ENCODE results near the gene CPNE5.

Gene CPNE5

DNA sequence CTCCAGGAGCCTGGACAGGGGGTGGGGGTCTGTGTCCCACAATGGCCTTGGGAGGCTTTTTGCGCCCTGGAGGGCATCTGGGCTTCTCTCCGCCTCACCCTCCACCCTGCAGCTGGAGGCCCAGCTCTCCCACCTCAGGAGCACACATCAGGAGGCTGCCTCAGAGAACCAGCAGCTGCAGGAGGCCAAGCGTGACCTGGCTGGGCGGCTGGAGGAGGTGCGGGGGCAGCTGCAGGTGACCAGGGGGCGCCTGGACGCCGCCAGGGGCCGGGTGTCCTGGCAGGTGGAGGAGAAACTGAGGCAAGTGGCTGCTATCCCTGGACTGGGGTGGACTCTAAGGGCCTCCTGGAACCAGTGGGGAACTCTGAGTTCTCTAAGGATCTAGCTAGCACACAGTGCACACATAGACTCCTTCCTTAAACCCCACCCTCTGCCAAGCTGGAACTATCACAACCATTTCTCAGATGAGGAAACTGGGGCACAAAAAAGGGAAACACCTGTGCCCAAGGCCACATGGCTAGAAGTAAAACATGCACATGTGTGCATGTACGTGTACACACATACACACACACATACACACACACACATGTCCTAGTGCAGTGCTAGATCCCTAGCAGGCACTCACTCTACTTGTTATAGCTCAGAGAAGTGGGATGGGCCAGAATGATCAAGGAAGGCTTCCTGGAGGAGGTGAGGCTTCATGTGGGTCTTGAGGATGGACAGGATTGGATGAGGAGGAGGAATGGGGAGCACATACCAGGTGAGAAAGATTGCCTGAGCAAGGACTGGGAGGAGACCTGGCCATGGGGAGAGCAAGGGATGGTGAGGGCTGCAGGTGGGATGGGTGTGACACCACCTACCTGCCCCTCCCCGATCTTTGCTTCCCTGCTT is 118.7 kb downstream of the CPNE5 start:
- Histone ChIP-seq H3K27ac (no peak overlapping the region), H3K36me3 (peaks cover 92% of the 10 kb centered on the region), H3K4me3 (ENCODE audit: low read depth in 1 of 2, low read length in 1 of 2) (no peak overlapping the region), H3K27me3 (no peaks in the 10 kb centered on the region), H3K4me1 (ENCODE audit: control insufficient read depth in 1 of 2, insufficient read depth in 1 of 2, low read depth in 1 of 2, low read length in 1 of 2) (no peaks in the 10 kb centered on the region), H3K9me3 (no peaks in the 10 kb centered on the region)
- TF ChIP-seq, protein P1, sequence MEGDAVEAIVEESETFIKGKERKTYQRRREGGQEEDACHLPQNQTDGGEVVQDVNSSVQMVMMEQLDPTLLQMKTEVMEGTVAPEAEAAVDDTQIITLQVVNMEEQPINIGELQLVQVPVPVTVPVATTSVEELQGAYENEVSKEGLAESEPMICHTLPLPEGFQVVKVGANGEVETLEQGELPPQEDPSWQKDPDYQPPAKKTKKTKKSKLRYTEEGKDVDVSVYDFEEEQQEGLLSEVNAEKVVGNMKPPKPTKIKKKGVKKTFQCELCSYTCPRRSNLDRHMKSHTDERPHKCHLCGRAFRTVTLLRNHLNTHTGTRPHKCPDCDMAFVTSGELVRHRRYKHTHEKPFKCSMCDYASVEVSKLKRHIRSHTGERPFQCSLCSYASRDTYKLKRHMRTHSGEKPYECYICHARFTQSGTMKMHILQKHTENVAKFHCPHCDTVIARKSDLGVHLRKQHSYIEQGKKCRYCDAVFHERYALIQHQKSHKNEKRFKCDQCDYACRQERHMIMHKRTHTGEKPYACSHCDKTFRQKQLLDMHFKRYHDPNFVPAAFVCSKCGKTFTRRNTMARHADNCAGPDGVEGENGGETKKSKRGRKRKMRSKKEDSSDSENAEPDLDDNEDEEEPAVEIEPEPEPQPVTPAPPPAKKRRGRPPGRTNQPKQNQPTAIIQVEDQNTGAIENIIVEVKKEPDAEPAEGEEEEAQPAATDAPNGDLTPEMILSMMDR (IDR thresholded peaks at IDR 0.05): no peak

DNA sequence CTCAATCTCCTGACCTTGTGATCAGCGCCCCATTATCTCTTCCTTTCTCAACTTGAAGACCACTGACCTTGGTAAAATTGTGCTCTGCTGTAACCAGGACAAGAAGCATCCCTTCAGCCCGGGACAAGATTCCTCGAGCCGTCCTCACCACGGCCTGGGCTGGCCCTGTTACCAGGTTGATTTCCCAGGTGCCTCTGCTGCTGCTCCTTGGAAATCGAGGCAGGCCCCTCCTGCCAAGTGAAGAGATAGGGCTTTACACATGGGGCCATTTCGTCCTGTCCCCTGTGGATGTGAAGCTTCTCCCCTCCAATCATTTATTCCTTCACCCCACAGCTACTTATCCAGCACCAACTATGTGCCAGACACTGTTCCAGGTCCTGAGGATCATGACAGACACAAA is 120.1 kb downstream of the CPNE5 start:
- Histone ChIP-seq H3K9me3 (no peaks in the 10 kb centered on the region), H3K36me3 (peaks cover 92% of the 10 kb centered on the region), H3K4me1 (ENCODE audit: control insufficient read depth in 1 of 2, insufficient read depth in 1 of 2, low read depth in 1 of 2, low read length in 1 of 2) (no peaks in the 10 kb centered on the region), H3K27ac (no peak overlapping the region), H3K27me3 (no peaks in the 10 kb centered on the region), H3K4me3 (ENCODE audit: low read depth in 1 of 2, low read length in 1 of 2) (no peak overlapping the region)
- TF ChIP-seq, protein P1 (IDR thresholded peaks at IDR 0.05): no peak

DNA sequence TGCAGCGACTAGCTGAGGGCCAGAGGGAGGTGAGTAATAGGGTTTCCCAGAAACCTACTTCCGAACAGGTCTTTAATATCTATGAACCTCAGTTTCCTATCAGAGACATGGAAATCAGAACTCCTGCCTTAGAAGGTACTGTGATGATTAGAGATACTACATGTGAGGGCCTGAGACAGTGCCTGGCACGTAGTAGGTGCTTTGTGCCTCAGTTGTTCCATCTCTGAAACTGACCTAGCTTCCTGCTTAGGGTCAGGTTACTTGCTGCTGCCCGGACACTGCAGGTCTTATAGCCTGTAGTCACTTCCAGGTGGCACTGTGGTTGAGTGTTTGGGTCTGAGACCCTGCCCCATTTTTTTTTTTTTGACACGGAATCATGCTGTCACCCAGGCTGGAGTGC is 120.7 kb downstream of the CPNE5 start:
- Histone ChIP-seq H3K9me3 (no peaks in the 10 kb centered on the region), H3K4me1 (ENCODE audit: control insufficient read depth in 1 of 2, insufficient read depth in 1 of 2, low read depth in 1 of 2, low read length in 1 of 2) (no peaks in the 10 kb centered on the region), H3K27me3 (no peaks in the 10 kb centered on the region), H3K27ac (no peak overlapping the region), H3K36me3 (peaks cover 97% of the 10 kb centered on the region), H3K4me3 (ENCODE audit: low read depth in 1 of 2, low read length in 1 of 2) (no peak overlapping the region)
- TF ChIP-seq, protein P1 (IDR thresholded peaks at IDR 0.05): no peak

DNA sequence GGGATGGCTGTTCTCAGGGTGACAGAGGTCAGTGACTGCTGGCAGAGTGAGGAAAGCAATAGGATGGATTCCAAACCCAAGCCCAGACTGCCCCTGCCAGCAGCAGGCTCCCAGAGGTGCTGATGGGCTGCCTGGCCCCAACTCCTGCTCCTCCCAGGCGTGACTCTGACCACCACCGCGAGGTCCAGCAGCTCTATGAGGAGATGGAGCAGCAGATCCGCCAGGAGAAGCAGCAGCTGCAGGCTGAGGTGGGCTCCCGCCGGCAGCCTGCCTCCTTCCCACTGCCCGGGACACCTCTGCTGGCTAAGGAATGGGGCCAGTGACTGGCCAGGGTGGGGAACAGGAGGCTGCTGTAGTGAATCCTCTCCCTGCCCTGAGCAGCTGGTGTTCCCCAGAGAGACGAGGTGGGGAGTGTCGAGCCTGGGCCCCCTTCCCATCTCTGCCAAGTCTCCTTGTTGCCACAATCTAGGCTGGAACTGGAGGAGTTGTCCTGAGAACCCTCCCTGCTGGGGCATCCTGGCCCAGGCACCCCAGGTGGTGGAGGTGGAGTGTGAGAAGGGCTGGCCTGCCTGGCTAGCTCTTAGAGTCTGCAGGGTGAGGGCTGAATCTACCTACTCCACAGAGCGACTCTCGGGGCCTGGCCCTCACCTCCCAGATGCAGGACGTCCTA is 121.2 kb downstream of the CPNE5 start:
- no peak overlapping the region for H3K27ac ChIP-seq
- H3K4me3 ChIP-seq (ENCODE audit: low read depth in 1 of 2, low read length in 1 of 2): no peak overlapping the region
- no peaks in the 10 kb centered on the region for H3K27me3 ChIP-seq
- H3K9me3 ChIP-seq: no peaks in the 10 kb centered on the region
- no peaks in the 10 kb centered on the region for H3K4me1 ChIP-seq (ENCODE audit: control insufficient read depth in 1 of 2, insufficient read depth in 1 of 2, low read depth in 1 of 2, low read length in 1 of 2)
- peaks cover 96% of the 10 kb centered on the region for H3K36me3 ChIP-seq
- TF ChIP-seq, protein P1 (IDR thresholded peaks at IDR 0.05): no peak

DNA sequence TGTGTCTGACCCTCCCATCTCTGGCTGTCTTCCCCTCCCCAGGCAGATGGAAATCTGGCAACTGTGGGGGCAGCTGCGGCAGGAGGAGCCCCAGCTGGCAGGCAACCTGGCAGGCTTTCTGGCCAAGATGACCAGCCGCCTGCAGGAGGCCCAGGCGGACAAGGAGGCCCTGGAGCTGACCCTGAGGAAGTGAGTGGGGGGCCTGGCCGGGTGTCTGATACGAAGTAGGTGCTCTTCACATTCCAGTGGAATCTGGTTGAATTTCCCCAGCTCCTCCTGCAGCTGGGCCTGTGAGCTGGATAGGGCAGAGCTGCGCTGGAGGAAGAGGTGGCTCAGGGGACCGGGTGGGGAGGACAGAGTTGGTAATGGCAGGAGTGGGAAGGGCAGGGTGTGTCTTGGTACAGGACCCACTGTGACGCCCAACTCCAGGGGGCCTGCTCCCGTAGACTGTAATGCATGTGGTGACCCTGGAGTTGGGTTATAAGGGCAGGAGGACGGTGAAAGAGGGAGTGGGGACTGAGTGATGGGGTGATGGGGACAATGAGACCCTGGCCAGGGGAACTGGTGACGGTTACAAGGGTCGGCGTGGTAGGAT is 121.9 kb downstream of the CPNE5 start:
- H3K27me3 ChIP-seq: no peaks in the 10 kb centered on the region
- TF ChIP-seq, protein P1 (IDR thresholded peaks at IDR 0.05): no peak
- H3K4me3 ChIP-seq (ENCODE audit: low read depth in 1 of 2, low read length in 1 of 2): no peak overlapping the region
- H3K27ac ChIP-seq: no peak overlapping the region
- H3K36me3 ChIP-seq: peaks cover 92% of the 10 kb centered on the region
- no peaks in the 10 kb centered on the region for H3K4me1 ChIP-seq (ENCODE audit: control insufficient read depth in 1 of 2, insufficient read depth in 1 of 2, low read depth in 1 of 2, low read length in 1 of 2)
- H3K9me3 ChIP-seq: no peaks in the 10 kb centered on the region

Measured in neutrophil (primary cell).